Subcutaneous abdominal adipose tissue (tissue), 5 donors: Measurements from ENCODE around the gene NFIX.

Experiments used
- H3K27ac ChIP-seq: one replicate; pipeline ENCODE4 v1.7.0; 2013; ENCODE audit warnings: low read depth, mild to moderate bottlenecking, inconsistent platforms, low read length, moderate library complexity
- H3K27me3 ChIP-seq, 5 donors: one replicate each; pipeline ENCODE4 v1.7.0; 2013; ENCODE audit warnings: low read length in 5 of 5, inconsistent platforms in 1 of 5; ENCODE audit not compliant: control insufficient read depth in 5 of 5, insufficient read depth in 4 of 5
- H3K36me3 ChIP-seq, 5 donors: one replicate each; pipeline ENCODE4 v1.7.0; 2013; ENCODE audit warnings: low read length in 5 of 5; ENCODE audit not compliant: control insufficient read depth in 5 of 5, insufficient read depth in 5 of 5
- H3K4me1 ChIP-seq, 5 donors: one replicate each; pipeline ENCODE4 v1.7.0; 2013; ENCODE audit warnings: low read length in 5 of 5, mild to moderate bottlenecking in 3 of 5, moderate library complexity in 1 of 5; ENCODE audit not compliant: control insufficient read depth in 5 of 5, insufficient read depth in 5 of 5
- H3K4me3 ChIP-seq, 5 donors: one replicate each; pipeline ENCODE4 v1.7.0; 2013; ENCODE audit warnings: low read length in 5 of 5, low read depth in 1 of 5
- H3K9ac ChIP-seq, 5 donors: one replicate each; pipeline ENCODE4 v1.7.0; 2013; ENCODE audit warnings: low read length in 5 of 5, mild to moderate bottlenecking in 4 of 5, moderate library complexity in 3 of 5
- H3K9me3 ChIP-seq, 5 donors: one replicate each; pipeline ENCODE4 v1.7.0; 2013; ENCODE audit warnings: low read length in 5 of 5; ENCODE audit not compliant: control insufficient read depth in 5 of 5
- donor health status: healthy.
- donor health status: healthy.
- donor health status: healthy.
- donor health status: healthy.
- donor health status: healthy.

NFIX gene

DNA sequence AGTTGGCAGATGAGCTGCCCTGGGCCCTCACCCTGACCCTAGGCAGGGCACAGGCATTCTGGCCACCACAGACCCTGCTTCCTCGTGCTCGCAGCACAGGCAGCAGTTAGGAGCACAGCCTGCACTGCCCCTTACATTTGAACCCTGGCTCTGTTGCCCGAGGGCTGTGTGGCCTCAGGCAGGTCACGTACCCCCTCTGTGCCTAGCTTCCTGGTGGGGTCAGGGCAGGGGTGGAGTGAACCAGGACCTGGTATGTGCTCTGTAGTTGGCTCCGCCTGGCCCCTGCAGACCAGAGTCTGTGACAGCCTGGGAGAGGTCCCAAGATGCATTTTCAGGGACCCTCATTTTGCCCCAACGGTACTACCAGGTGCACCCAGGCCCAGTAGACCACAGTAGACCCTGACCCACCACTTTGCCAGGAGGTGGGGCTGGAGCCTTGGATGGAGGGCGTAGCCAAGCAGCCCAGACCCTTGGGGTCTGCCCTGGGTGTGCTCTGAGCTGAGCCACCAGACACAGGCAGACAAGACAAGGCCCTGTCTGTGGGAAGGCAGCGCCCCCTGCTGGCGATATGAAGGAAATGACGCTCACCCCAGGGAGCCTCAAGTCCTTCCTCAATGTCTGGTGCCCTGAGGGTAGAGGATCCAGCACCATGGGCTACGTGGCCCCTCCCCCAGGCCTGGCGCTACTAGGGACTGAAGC lies 98.3 kb downstream of the NFIX start:
- Histone ChIP-seq H3K27ac (peak overlapping the region; percentile 76), H3K36me3 (peaks cover 0 to 24% (median 13%) of the 10 kb centered on the region in 5 donors), H3K4me1 (peaks cover 2 to 77% (median 56%) of the 10 kb centered on the region in 5 donors), H3K9ac (peak overlapping the region in 2 of 5 donors; percentile 48 to 68), H3K4me3 (no peak overlapping the region), H3K27me3 (no peaks in the 10 kb centered on the region), H3K9me3 (no peaks in the 10 kb centered on the region)

DNA sequence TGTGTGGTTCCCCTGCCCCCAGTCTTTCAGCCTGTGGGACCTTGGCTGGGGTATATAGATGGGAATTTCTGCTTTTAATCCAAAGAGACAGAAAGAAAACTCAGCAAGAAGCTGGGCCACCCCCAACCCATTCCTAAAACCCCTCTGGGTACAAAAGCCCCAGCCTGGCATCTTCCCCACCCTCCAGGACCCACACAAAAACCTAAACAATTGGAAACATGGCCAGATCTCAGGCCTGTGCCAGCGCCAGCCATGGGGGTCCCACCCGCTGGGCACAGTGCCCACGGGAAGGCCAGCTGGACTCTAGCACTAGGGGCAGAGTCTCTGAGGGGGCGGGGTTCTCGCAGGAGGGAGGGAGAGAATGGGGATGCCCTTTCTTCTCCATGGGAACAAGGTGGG lies 98.8 kb downstream of the NFIX start:
- Histone ChIP-seq H3K9me3 (no peaks in the 10 kb centered on the region), H3K4me1 (peaks cover 2 to 82% (median 59%) of the 10 kb centered on the region in 5 donors), H3K27me3 (no peaks in the 10 kb centered on the region), H3K9ac (peak overlapping the region in 2 of 5 donors; percentile 24 to 68), H3K4me3 (no peak overlapping the region), H3K36me3 (peaks cover 0 to 20% (median 13%) of the 10 kb centered on the region in 5 donors), H3K27ac (peak overlapping the region; percentile 76)

DNA sequence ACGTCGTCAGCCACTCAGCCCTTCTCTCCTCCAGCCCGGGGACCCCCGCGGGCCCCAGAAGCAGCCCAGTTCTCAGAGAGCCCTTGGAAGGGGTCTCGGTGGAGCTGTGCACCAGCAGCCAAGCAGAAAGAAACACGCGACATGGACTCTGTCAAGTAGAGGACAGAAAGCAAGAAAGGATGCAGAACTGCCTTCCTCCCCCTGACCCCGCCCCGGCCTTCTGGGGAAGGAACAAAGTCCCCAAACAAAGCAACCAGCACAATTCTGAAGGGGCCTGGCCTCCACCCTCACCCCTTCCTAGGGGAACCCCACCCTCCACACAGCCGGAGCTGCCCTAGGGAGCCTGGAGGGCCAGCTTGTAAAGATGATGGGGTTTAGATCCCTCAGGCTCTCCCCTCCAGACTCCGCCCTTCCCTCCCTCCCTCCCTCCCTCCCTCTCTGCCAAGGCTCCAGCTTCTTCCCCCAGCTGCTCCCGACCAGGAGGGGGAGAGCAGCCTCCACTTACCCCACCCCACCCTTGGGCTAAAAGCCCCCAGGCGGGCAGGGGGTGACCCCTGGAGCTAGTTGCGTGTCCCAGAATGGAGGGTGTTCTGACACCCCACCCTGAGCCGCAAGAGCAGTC lies 99.6 kb downstream of the NFIX start:
- peaks cover 2 to 81% (median 57%) of the 10 kb centered on the region in 5 donors for H3K4me1 ChIP-seq
- H3K36me3 ChIP-seq = peaks cover 0 to 13% (median 11%) of the 10 kb centered on the region in 5 donors
- peak overlapping the region in 1 of 5 donors; percentile 42 for H3K4me3 ChIP-seq
- H3K27ac ChIP-seq = no peak overlapping the region
- no peaks in the 10 kb centered on the region for H3K9me3 ChIP-seq
- H3K27me3 ChIP-seq = no peaks in the 10 kb centered on the region
- no peak overlapping the region for H3K9ac ChIP-seq

DNA sequence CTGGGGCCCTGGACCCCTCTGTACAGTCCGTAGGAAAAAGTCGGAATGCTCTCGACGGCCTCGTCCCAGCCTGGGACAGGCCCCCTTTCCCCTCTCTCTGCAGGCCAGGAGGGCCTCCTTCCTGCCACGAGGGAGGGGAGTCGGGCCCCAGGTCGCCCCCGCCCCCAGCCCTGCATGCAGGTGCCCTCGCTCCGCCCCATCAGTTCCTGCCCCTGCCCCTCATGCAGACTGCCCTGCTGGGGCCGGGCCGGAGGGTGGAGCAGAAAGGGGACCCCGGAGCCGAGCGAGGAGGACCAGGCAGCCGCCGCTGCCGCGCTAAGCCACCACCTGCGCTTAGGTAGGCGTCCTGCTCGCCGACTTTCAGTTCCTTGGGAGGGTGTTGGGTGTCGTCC lies 100.1 kb downstream of the NFIX start:
- Histone ChIP-seq H3K4me3 (peak overlapping the region in 1 of 5 donors; percentile 42), H3K27ac (no peak overlapping the region), H3K27me3 (no peaks in the 10 kb centered on the region), H3K36me3 (peaks cover 0 to 15% (median 12%) of the 10 kb centered on the region in 5 donors), H3K9ac (no peak overlapping the region), H3K4me1 (peaks cover 2 to 81% (median 57%) of the 10 kb centered on the region in 5 donors), H3K9me3 (no peaks in the 10 kb centered on the region)

DNA sequence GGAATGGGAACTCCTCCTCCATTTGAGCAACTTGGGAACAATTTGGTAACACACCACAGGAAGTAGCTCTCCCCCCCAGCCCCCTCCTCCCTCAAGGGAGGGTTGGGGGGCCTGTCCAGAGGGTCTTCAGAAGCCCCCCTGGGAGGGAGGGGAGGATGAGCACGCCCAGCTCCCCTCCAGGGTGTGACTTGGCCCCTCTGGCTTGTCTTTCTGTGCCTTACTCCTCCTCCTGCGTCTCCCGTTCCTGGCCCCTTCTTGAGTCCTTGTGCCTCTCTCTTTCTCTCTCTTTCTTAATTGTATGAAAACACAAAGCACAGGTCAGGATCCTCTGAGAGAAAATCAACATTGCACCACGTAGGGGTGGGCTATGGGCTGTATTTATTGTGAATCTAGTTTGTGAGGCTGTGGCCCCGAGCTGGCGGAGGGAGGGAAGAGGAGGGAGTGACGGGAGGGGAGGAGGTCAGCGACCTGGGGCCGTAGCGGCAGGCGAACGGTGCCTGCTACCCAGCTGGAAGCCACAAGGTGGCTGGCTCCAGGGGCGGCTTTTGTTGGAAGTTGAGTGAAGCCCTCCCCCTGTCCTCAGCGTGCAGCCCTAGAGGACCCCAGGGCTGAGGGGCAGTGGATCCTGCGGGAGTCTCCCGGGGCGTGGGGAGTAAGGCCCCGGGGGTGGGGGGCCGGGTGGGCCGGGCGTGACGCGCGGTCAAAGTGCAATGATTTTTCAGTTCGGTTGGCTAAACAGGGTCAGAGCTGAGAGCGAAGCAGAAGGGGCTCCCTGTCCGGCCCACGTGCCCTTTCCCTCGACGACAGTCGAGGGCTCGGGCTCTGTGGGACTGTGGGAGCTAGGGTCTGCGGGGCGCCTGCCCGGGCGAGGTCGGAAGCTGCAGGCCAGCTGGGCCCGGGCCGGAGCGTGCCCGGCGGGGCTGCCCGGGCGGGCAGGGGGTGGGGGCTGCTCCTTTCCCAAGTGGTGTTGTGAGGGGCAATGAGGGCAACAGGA lies 101.0 kb downstream of the NFIX start:
- Histone ChIP-seq H3K27me3 (no peaks in the 10 kb centered on the region), H3K4me1 (peaks cover 0 to 81% (median 50%) of the 10 kb centered on the region in 5 donors), H3K9me3 (no peaks in the 10 kb centered on the region), H3K4me3 (peak overlapping the region in 2 of 5 donors; percentile 30 to 34), H3K27ac (no peak overlapping the region), H3K9ac (peak overlapping the region in 1 of 5 donors; percentile 55), H3K36me3 (peaks cover 0 to 14% (median 10%) of the 10 kb centered on the region in 5 donors)

DNA sequence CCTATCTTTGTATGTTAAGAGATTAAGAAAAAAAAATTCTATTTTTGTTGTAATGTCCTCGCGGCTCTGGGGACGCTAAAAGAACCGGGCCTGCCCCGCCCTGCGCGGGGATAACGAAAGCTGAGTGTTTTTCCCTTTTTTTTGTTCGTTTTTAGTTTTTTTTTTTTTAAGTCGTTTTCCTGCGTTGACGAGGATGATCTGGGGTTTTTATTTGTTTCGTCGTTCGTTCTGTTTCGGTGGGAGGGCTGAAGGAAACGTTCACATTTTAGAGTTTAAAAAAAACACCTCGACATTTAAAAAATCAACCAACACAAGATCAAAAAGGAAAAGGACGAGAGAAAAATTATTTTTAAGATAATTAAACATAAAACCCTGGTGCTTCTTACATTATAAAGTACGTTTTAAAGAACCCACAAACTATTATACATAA lies 101.8 kb downstream of the NFIX start:
- H3K27me3 ChIP-seq = no peaks in the 10 kb centered on the region
- peaks cover 0 to 82% (median 50%) of the 10 kb centered on the region in 5 donors for H3K4me1 ChIP-seq
- H3K9ac ChIP-seq = no peak overlapping the region
- no peaks in the 10 kb centered on the region for H3K9me3 ChIP-seq
- H3K4me3 ChIP-seq = peak overlapping the region in 2 of 5 donors; percentile 27 to 42
- no peak overlapping the region for H3K27ac ChIP-seq
- H3K36me3 ChIP-seq = peaks cover 0 to 14% (median 10%) of the 10 kb centered on the region in 5 donors

DNA sequence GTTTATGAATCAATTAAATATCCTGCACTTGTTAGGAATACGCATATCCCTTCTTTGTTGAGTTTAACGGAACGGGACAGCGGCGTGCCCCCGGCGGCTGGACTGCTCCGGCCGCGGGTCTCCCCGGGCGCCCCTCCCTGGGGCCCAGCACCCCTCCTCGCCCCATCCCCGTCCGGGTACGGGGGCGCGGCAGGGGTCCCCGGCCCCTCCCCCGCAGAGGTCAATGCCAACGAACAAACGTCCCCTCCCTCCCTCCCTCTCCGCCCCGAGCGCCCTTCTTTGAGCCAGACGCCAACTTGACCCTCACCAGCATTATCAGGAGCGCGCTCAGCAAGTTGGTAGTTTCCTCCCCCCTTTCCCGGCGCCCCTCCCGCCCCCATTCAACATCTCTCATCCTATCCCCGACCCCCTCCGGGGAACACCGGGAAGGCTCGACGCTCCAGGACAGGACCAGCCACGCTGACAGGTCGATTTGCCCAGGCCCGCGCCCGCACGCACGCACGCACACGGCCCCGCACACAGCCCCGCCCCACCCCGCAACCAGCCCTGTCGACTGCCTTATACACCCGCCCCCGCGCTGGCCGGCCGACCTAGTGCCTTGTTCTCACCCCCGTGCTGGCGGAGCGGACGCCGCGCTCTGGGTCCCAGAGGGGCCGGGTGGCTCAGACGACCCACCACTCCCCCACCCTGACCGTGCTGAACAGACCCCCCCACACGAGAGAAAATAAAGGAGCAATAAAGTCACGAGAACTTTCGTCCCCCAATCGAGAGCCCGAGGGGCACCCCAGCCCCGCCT lies 102.4 kb downstream of the NFIX start:
- H3K4me1 ChIP-seq = peaks cover 0 to 82% (median 50%) of the 10 kb centered on the region in 5 donors

DNA sequence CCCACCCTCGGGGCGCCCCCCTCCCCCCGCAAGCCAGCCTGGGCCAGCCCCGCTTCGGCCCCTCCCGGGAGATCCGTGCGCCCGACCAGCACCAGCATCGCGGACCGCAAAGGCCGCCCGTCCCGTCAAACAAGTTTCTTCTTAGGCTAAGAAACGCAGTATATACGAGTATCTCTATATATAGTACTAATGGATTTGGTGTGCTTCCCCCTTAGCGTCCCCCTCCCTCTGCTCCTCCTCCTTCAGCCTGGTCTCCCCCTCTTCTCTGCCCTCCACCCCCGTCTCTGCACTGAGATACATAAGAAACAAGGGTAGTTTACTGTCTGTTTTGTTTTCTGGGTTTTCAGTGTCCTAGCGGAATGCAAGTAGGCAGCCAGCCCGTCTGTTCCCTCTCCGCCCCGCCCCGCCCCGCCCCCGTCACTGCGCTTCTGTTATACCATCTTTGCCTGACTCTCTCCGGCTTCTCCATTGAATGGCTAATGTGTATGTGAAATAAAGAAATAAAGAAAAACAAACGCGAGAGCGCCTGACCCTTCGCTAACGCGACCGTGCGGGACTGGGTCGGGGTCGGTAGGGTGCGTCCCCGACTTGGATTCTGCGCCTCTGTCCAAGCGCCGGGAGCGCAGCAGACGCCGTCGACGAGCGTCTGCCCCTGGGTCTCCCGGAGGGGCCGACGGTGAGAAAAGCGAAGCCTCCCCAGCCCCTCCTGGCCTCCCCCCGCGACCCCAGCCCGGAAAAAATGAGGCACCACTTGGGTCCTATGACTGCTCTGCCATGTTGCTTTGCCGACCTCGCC lies 103.2 kb downstream of the NFIX start:
- Histone ChIP-seq H3K9me3 (no peaks in the 10 kb centered on the region), H3K9ac (peak overlapping the region in 1 of 5 donors; percentile 37), H3K27me3 (no peaks in the 10 kb centered on the region), H3K36me3 (peaks cover 0 to 14% (median 10%) of the 10 kb centered on the region in 5 donors), H3K27ac (peak overlapping the region; percentile 41), H3K4me3 (peak overlapping the region in 4 of 5 donors; percentile 43 to 62 (median 44)), H3K4me1 (peaks cover 0 to 82% (median 50%) of the 10 kb centered on the region in 5 donors)

More for the DNA sequence above, 102.4 kb downstream of the NFIX start:
- H3K27me3 ChIP-seq = no peaks in the 10 kb centered on the region
- peaks cover 0 to 14% (median 10%) of the 10 kb centered on the region in 5 donors for H3K36me3 ChIP-seq
- no peak overlapping the region for H3K9ac ChIP-seq
- no peak overlapping the region for H3K27ac ChIP-seq
- peak overlapping the region in 2 of 5 donors; percentile 27 to 42 for H3K4me3 ChIP-seq
- no peaks in the 10 kb centered on the region for H3K9me3 ChIP-seq
